Gastrocnemius medialis (tissue), 4 donors: ENCODE measurements around the gene RPS6KB2. TPM values are rescaled to one million over a fixed set of nuclear protein-coding genes. Genes with fewer than 3 reads are reported as not detected.

ENCODE experiments used
- ATAC-seq, 2 donors: fragments of 150-250 bp; one replicate each; pipeline ENCODE4 v1.9.1; 2016
- DNase-seq, 2 donors: peaks; one replicate each; pipeline ENCODE4 v3.0.0-alpha.2; 2019
- H3K27ac ChIP-seq, 4 donors: fragments of 200-600 bp; sonication (generic); 1 replicate in 1 of 4; 2 replicates in 3 of 4; pipeline ENCODE4 v1.5.1; 2016 to 2018; ENCODE audit warnings: mild to moderate bottlenecking in 2 of 4, moderate library complexity in 1 of 4
- H3K27me3 ChIP-seq, 3 donors: fragments of 200-600 bp; sonication (generic) in 2 of 3; 1 replicate in 1 of 3; 2 replicates in 2 of 3; pipeline versions ENCODE4 v1.5.1 to v1.6.0; 2016 to 2019; ENCODE audit warnings: mild to moderate bottlenecking in 1 of 3, moderate library complexity in 1 of 3
- H3K36me3 ChIP-seq, 2 donors: fragments of 200-600 bp; sonication (generic) in 1 of 2; one replicate each; pipeline ENCODE4 v1.5.1; 2017 to 2018
- H3K4me1 ChIP-seq, 2 donors: fragments of 200-600 bp; sonication (generic) in 1 of 2; one replicate each; pipeline ENCODE4 v1.5.1; 2016 to 2017; ENCODE audit warnings: mild to moderate bottlenecking in 2 of 2
- H3K4me3 ChIP-seq, 4 donors: fragments of 200-600 bp; sonication (generic) in 3 of 4; 1 replicate in 1 of 4; 2 replicates in 3 of 4; pipeline ENCODE4 v1.5.1; 2016 to 2019; ENCODE audit warnings: mild to moderate bottlenecking in 2 of 4
- H3K9me3 ChIP-seq, 3 donors: fragments of 200-600 bp; sonication (generic) in 2 of 3; 1 replicate in 1 of 3; 2 replicates in 2 of 3; pipeline ENCODE4 v1.5.1; 2016 to 2019
- CTCF ChIP-seq, 5 experiments: fragments of 450-650 bp in 3 of 5; fragments of 200-600 bp in 2 of 5; sonication (generic) in 2 of 5; IDR thresholded peaks in 4 of 5; conservative IDR thresholded peaks in 1 of 5; 1 replicate in 4 of 5; 2 replicates in 1 of 5; pipeline ENCODE4 v1.5.1; 2016 to 2019; ENCODE audit warnings: antibody characterized with exemption in 5 of 5, mild to moderate bottlenecking in 3 of 5, moderate library complexity in 3 of 5
- POLR2A ChIP-seq, 2 donors: fragments of 450-650 bp; IDR thresholded peaks; one replicate each; pipeline ENCODE4 v1.6.1; 2017; ENCODE audit warnings: antibody characterized with exemption in 2 of 2, mild to moderate bottlenecking in 2 of 2, moderate library complexity in 2 of 2
- in situ Hi-C, 4 donors: fragments of 200-750 bp; cut with MboI; loops; one replicate each; pipeline versions ENCODE4 v1.15.0 to v1.8.0; 2017; ENCODE audit warnings: low sequenced_read_pairs in 4 of 4
- intact Hi-C: fragments of 100-400 bp; cut with DNase I; formaldehyde crosslinking; loops from one replicate; pipeline ENCODE4 v1.15.1; 2023; ENCODE audit warnings: low total_unique reads
- total RNA-seq, 4 donors: library from RNA; depleted of rRNA; stranded (reverse); fragments of >200 nt; gene quantifications; one replicate each; pipeline versions ENCODE4 v1.1.0 to v1.2.3, GENCODE V29; 2016

RPS6KB2 gene
- total RNA-seq, 4 donors from 2014 or later, result 38.0 to 74.1 (median 39.4) TPM

- peak overlapping the region in 2 of 4 donors; percentile 31 to 68 for H3K27ac ChIP-seq
Measured at GRCh38 chr11:67441098-67441563, 12.8 kb downstream of the RPS6KB2 start.

GRCh38 chr11:67441731-67442351 lies 13.5 kb downstream of the RPS6KB2 start:
- peaks cover 4 to 13% of the 10 kb centered on the region in 2 donors for H3K4me1 ChIP-seq
- intact Hi-C loops (loop anchor here (2.0 kb wide), 1 partner anchor 23 kb away; no protein-coding TSS in a partner anchor), in situ Hi-C loops (no loop called here)
- DNase-seq (no peak), ATAC-seq (no peak)
- TF ChIP-seq CTCF (IDR thresholded peaks at IDR 0.05 in 4 of 5, conservative IDR thresholded peaks at IDR 0.05 in 1 of 5) (no peak), POLR2A (IDR thresholded peaks at IDR 0.05) (no peak)
- H3K27me3 ChIP-seq, result no peaks in the 10 kb centered on the region
- H3K27ac ChIP-seq, result peak overlapping the region in 1 of 4 donors; percentile 91
- no peaks in the 10 kb centered on the region for H3K9me3 ChIP-seq
- no peaks in the 10 kb centered on the region for H3K36me3 ChIP-seq
- H3K4me3 ChIP-seq, result no peak overlapping the region

More at GRCh38 chr11:67441098-67441563, 12.8 kb downstream of the RPS6KB2 start:
- Histone ChIP-seq H3K9me3 (no peaks in the 10 kb centered on the region), H3K4me1 (peaks cover 4 to 13% of the 10 kb centered on the region in 2 donors), H3K27me3 (no peaks in the 10 kb centered on the region), H3K4me3 (no peak overlapping the region), H3K36me3 (no peaks in the 10 kb centered on the region)
- in situ Hi-C loops, result no loop called here
- DNase-seq, result no peak
- TF ChIP-seq CTCF (IDR thresholded peaks at IDR 0.05 in 4 of 5, conservative IDR thresholded peaks at IDR 0.05 in 1 of 5), result no peak
- TF ChIP-seq POLR2A (IDR thresholded peaks at IDR 0.05), result no peak
- intact Hi-C loops, result no loop called here
- ATAC-seq, result no peak

DNA sequence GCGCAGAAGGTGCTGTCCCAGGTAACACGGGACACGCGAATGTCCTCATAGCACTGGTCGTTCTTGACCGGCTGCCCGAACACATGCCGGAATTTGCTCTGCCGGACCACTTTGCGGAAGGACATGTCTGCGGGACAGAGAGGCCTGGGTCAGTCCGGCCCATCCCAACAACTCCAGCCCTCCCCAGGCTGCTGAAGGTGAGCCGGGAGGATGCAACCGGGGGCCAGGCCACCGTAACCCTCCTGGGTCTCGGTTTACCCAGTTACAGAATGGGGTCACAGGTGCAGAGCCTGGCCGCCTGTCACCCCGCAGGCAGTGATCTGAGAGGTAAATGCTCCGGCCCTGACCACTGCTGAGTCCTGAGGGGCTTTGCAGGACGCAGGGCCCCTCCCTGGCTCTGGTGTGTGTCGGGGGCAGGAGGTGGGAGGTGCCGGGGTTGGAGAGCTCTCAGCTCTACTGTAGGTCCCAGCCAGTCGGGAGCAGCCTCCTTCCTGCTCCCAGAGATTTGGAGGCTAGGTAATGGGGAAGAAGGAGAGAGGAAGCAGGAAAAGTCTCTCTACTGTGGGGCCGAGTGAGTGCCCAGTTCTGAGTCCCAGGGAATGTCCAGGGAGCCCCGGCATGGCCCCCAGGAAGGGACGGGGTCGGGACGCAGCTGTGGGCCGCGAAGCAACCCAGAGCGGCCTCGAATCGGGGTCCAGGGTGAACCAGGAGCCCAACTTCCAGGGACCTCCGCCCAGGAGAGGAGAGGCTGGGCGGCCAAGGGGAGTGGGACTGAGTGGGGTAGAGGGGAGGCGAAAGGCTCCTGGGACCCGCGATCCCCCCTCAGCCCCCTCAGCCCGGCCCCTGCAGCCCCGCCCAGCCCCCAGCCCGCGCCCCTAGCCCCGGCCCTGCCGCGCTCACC lies 14.5 kb downstream of the RPS6KB2 start:
- no peak for TF ChIP-seq POLR2A (IDR thresholded peaks at IDR 0.05)
- no peak for TF ChIP-seq CTCF (IDR thresholded peaks at IDR 0.05 in 4 of 5, conservative IDR thresholded peaks at IDR 0.05 in 1 of 5)
- Histone ChIP-seq H3K36me3 (no peaks in the 10 kb centered on the region), H3K27ac (peak overlapping the region; percentile 78 to 93 (median 89)), H3K4me1 (peaks cover 4 to 13% of the 10 kb centered on the region in 2 donors), H3K9me3 (no peaks in the 10 kb centered on the region), H3K27me3 (no peaks in the 10 kb centered on the region), H3K4me3 (peak overlapping the region; percentile 66 to 85 (median 71))
- ATAC-seq, result peak; percentile 22 to 25
- no peak for DNase-seq
- intact Hi-C loops, result loop anchor here (2.0 kb wide), 1 partner anchor 22 kb away; no protein-coding TSS in a partner anchor
- in situ Hi-C loops, result no loop called here

DNA sequence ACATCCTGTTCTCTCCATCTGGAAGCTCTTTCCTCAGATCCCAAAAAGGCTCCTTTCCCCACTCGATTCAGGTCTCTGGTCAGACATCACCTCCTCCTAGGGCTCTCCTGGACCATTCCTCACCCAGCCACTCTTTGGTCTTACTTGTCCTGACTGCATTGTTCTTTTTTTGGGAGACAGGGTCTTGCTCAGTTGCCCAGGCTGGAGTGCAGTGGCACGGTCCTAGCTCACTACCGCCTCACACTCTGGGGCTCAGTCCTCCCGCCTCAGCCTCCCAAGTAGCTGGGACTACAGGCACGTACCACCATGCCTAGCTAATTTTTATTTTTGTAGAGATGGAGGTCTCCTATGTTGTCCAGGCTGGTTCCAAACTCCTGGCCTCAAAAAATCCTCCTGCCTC lies 17.2 kb downstream of the RPS6KB2 start:
- H3K9me3 ChIP-seq, result no peaks in the 10 kb centered on the region
- H3K4me3 ChIP-seq, result no peak overlapping the region
- TF ChIP-seq POLR2A (IDR thresholded peaks at IDR 0.05), result no peak
- TF ChIP-seq CTCF (IDR thresholded peaks at IDR 0.05 in 4 of 5, conservative IDR thresholded peaks at IDR 0.05 in 1 of 5), result no peak
- peaks cover 4 to 6% of the 10 kb centered on the region in 2 donors for H3K4me1 ChIP-seq
- no peak for DNase-seq
- intact Hi-C loops (no loop called here), in situ Hi-C loops (no loop called here)
- no peaks in the 10 kb centered on the region for H3K36me3 ChIP-seq
- H3K27ac ChIP-seq, result no peak overlapping the region
- no peak for ATAC-seq
- no peaks in the 10 kb centered on the region for H3K27me3 ChIP-seq
